NCI-H1436 (cell line): Measurements from ENCODE around the gene OR6K2.
"Not testable (repeated sequence)": the region's sequence is repeated elsewhere in the genome, so short reads cannot be mapped to it uniquely, and the experiment has no call there.

ENCODE experiments used
- DNase-seq: peaks from one replicate; lab custom pipeline; 2025; lab: John Stamatoyannopoulos, UW

The OR6K2 gene, protein sequence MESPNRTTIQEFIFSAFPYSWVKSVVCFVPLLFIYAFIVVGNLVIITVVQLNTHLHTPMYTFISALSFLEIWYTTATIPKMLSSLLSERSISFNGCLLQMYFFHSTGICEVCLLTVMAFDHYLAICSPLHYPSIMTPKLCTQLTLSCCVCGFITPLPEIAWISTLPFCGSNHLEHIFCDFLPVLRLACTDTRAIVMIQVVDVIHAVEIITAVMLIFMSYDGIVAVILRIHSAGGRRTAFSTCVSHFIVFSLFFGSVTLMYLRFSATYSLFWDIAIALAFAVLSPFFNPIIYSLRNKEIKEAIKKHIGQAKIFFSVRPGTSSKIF

DNA sequence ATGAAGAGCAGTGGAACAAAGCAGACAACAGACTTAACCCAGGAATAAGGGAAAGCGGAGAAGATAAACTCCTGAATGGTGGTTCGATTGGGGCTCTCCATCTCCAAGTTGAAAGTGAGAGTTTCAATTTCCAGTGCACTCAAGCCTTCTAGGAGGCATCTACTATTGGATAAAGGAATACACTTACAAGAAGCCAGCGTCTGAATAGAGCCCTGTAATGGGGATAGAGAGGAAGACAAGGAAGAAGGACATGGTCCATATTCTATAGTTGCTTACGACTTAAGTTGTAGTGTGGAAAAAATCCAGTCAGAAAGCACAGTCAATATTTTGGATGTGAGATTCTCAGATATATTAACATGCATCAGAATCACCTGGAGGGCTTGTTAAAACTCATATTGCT lies at the start of gene OR6K2:
OR6K2 (minus strand) TSS at position 101 of the 400 bp plus-strand sequence; CDS start at position 101, 0 bp downstream.
- DNase-seq, result no peak

DNA sequence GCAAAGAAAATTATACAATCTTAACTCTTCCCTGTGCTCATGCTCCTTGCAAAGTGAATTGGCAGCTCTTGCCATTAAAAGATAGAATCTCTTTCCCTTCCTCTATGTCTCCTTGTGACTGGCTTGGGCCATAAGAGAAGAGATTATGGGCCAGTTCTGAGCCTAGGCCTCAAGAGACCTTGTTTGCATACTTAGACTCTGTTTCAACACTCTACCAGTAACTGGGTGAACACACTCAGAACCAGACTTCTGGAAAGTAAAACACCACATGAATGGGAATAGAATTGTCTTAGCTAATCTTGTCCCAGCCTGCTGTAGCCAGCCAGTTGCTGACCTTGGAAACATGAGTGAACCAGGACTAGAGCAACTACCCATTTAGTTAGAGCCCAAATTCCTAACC lies 35.4 kb upstream of the OR6K2 start:
- no peak for DNase-seq

DNA sequence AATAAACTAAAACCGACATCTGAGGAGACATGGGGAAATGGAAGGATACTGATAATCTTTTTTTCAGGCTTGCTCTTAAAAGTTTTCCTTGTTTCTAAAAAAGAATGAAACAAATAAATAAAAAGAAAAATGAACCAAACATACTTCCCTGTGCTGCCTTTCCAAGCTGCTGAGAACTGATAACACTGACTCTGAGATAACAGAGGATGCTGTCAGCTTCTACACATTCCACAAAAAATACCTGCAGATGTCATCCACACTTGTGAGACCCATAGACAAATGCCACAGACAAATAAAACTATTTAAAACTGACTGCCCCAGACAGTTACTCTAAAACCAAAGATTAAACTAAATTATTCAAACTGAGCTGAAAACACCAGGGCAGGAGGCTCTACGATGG lies 32.1 kb upstream of the OR6K2 start:
- no peak for DNase-seq

DNA sequence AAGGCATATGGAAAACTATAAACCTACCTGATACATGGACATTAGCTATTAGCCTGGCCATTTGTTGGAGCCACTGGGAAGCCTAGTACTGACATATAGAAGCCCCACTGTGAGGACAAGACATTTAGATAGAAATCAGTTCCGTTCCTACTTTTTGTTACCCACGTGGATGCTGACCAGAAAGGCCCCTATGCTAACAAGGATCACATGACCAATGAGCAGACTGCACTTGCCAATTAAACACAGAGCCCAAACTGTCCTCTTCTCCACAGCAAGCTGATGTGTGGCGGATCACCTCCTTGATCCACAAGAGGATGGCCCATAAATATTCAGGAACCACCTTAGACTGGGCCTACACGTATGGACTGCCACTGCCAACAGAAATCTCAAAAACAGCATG lies 31.3 kb upstream of the OR6K2 start:
- DNase-seq, result no peak

DNA sequence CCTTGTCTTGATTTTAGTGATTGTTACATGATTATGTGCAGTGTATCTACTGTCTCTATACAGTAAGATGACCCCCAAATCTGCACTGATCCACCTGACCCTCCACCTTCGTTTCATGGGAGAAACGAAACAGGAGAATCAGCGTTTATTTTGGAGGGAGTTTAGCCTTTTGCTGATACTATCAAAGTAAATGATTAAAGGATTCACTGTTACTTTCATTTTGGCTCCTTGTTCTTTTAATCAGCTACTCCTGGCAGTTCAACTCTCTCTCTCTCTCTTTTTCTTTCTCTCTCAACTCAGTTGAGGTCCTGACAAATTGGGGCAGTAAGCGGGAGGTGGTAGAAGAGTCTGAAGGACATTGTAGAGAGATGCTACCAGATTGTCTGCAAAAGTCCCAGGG lies 30.0 kb upstream of the OR6K2 start:
- DNase-seq, result no peak

DNA sequence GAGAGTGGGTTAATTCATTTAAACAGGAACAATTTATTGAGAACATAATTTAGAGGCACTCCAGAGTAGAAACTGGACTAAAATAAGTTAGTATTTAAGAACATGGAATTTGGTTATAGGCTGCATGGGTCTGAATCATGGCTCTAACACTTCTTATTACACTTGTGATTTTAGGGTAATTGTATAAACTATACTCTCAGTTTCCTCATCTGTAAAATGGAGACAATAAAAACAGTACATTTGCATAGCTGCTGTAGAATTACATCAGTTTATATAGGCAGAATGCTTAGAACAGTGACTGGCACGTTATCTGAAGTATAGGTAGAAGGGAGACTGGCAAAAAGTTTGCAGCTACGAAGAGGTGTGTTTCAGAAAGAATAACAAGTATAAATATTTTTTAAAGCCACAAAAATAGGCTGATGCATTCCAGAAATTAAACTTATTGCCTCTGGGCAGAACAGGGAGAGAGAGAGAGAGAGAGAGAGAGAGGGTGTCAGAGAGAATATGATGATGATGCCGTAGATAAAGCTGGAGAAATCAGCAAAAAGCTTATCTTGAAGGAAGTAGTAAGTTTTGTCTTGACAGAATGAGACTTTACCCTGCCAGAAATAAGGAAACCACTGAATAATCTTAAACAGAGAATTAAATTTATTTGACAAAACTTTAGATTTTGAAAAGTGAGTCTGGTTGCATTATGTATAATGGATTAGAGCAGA lies 28.2 kb upstream of the OR6K2 start:
- DNase-seq, result no peak

DNA sequence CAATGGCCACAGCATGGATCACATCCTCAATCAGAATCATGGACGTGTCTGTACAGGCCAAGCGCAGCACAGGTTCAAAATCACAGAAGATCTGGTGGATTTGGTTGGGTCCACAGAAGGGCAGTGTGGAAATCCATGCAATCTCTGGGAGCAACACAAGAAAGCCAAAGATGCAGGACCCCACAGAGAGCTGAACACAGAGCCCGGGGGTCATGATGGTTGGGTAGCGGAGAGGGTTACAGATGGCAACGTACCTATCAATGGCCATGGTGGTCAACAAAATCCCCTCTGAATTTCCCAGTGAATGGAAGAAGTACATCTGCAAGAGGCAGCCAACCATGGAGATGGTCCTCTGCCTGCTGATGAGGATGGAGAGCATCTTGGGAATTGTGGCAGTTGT lies 24.0 kb upstream of the OR6K2 start:
- DNase-seq, result no peak

DNA sequence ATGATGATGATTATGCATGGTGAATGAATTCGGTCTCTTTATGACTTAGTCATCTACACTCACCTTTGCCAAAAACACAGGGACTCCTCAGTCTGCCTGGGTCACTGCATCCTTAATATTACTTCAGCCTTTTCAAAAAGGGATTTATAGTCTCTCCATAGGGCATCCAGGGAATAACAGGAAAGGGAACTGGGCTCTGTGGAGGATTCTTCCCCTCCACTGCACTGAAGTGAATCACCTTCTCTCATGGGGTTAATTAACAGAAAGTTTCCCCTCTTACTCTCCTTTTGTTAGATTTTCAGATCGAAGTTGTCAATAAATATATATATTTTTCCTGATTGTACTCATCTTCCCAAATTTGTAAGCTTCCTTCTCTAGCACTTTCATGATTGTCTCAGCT lies 20.2 kb upstream of the OR6K2 start, which contains the start of gene OR6K3:
OR6K3 (minus strand) TSS at position 101 of the 400 bp plus-strand sequence. CDS start 2,605 bp downstream, outside the sequence.
- DNase-seq, result no peak

DNA sequence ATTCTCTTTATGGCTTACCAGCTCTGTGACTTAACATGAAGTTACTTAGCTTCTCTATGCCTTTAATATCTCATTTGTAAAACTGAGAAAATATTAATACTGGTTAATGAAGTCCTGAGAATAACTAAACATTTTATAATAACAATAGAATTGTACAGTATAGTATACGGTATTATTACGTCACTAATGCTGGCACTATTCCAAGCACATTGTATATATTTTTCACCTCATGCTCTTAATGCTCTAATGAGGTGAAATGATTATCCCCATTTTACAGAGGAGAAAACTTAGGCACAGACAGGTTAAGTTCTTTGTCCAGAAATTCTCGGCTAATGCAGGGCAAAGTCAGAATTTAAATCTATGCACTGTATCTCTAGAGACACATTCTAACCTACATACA lies 19.2 kb upstream of the OR6K2 start:
- no peak for DNase-seq

DNA sequence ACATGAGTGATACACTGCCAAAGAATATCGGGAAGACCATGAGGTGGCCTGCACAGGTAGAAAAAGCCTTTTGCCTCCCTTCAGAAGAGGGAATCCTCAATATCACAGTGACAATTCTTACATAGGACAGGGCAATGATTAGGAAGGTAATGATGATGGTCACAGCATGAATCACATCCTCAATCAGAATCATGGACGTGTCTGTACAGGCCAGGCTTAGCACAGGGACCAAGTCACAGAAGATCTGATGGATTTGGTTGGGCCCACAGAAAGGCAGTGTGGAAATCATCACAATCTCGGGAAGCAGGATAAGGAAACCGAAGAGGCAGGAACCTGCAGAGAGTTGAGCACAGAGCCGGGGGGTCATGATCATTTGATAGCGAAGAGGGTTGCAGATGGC lies 16.9 kb upstream of the OR6K2 start:
- DNase-seq, result no peak

DNA sequence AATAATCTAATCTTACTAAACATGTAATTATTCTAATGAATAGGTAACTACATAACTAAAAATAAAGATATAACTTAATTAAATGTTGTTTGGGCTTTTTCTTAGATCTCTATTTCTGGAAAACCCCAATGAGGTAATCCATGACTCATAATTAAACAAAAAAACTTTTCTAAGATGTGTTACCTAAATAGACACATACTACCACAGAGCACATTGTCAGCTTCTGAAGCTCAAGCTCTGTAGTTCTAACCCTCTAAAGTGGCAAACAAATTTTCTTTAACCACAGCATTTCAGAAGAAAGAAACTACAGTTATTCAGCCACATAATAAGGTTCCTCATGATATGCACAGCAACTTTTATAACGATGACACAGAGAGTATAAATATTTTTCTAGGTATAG lies 15.9 kb upstream of the OR6K2 start:
- no peak for DNase-seq

DNA sequence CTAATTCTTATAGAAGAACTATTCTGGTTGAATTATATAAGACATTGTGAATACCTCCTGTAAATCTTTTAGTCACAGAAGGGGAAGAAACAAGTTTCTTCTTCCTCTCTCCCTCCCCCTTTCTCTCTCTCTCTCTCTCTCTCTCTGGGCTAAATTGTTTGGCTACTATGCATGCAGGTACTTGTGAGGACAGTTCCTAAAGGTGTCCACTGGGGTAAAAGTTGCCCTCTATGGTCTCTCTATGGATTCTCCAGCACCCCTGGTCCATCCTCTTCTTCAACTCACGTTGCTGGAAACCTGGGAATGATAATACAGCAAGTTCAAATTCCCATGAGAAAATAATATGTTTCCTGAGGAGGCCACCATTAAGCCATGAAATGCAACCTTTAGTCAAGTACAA lies 14.3 kb upstream of the OR6K2 start:
- no peak for DNase-seq

DNA sequence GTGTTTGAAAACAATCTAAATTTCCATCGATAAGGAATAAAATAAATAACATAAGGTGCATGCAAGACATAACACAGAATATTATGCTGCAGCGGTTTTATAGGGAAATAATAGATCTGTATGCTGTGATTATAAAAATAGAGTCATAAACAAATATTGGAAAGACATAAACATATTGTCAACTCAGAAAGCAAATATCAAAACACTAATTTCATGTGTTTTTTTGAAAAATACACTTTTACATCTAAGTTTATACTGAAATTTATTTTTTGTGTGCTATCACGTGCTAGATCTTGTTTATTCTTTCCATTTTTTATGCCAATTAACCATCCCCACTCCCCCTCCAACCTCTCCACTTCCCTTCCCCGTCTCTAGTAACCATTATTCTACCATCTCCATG lies 10.6 kb upstream of the OR6K2 start:
- no peak for DNase-seq

DNA sequence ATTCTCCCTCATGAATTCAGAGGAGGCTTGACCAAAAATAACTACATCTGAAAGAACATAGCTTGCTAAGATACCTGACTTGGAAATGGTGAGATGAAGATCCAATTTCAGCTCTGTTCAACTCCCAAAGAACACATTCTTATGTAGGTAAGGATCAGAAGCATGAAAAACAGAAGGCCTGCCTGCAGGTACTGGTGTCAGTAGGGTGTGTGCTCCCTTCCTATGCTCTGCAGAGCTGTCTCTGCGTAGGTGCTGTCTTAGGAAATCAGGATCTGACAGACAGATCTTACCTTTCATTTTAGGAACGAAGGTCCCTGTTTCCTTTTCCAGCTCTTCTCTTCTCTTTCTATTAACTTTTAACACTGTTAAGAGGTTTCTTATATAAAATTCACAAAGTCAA lies 5.6 kb upstream of the OR6K2 start:
- DNase-seq, result no peak

DNA sequence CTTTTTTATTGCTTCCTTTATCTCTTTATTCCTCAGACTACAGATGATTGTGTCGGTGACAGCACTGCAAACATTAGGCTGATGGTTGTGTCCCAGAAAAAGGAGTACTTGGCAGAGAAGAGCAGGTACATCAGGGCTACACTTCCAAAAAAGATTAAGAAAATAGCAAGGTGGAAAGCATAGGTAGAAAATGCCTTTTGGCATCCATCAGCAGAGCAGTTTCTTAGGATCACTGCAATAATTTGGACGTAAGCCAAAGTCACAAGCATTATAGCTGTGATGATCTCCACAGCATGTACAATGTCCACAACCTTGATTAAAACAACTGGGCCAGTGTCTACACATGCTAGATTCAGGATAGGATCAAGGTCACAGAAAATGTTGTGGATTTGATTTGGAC lies 5.9 kb downstream of the OR6K2 start:
- DNase-seq, result no peak

DNA sequence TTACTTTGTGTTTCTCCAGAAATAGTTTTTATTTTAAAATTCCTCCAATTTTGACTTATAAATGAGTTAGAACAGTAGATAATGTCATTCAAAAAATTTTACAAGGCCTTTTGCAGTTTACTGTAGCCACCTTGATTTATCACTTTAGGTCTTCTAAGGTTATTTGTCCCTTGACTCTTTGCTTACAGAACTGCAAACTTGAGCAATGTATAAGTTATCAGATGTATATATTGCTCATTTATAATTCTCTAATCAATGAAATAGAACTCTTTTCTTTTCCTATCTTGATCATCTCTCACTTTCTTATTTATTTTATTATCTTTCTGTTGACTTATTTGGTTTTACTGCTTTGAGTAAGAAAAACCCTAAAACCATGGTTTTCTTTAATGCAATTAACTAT lies 8.1 kb downstream of the OR6K2 start:
- no peak for DNase-seq

DNA sequence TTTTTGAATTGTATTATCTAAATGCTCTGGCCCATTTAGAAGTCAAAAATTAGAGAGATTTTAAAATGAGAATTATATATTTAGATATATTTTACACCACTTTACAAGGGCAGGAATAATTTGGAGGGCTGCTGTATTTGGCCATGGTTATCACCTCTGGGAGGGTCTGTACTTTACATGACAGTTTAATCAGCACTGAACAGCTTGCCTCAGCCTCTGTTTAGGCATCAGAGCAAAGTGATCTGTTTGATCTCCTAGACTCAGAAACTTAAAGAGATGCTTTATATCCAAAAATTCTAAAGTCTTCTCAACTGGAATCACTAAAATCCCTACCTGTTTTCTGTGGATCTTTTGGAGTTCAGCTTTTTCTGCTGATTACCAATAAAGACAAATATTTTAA lies 8.5 kb downstream of the OR6K2 start:
- no peak for DNase-seq

DNA sequence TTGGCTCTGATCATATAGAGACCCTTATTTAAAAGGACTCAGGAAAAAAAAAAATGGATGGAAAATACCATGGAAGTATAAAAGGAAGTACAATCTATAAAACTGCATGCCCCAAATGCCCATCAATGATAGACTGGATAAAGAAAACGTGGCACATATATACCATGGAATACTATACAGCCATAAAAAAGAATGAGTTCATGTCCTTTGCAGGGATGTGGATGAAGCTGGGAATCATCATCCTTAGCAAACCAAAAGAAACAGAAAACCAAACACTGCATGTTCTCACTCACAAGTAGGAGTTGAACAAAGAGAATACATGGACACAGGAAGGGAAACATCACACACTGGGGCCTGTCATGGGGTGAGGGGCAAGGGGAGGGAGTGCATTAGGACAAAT lies 9.3 kb downstream of the OR6K2 start:
- not testable (repeated sequence) for DNase-seq

DNA sequence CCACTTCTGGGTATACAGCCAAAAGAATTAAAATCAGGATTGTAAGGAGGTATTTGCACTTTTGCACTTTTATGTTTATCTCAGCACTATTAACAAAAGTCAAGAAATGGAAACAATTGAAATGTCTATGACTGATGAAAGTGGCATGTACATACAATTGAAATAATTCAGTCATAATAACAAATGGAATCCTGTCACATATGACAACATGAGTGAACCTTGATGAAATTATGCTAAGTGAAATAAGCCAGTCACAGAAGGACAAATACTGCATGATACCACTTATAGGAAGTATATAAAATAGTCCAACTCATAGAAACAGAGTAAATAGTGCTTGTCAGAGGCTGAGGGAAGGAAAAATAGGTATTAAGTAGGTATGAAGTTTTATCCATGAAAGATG lies 10.6 kb downstream of the OR6K2 start:
- DNase-seq, result no peak

DNA sequence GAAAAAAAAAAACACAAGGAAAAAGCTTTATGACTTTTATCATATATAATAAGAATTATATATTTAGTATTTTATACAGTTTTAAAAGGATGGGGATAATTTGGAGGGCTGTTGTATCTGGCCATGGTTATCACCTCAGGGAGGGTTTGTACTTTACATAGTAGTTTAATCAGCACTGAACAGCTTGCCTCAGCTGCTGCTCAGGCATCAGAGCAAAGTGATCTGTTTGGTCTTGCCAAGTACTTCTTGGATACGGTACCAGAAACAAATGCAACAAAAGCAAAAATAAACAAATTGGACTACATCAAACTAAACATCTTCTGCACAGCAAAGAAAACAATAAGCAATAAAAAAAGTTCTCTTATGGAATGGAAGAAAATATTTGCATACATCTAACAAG lies 11.3 kb downstream of the OR6K2 start:
- DNase-seq, result no peak

DNA sequence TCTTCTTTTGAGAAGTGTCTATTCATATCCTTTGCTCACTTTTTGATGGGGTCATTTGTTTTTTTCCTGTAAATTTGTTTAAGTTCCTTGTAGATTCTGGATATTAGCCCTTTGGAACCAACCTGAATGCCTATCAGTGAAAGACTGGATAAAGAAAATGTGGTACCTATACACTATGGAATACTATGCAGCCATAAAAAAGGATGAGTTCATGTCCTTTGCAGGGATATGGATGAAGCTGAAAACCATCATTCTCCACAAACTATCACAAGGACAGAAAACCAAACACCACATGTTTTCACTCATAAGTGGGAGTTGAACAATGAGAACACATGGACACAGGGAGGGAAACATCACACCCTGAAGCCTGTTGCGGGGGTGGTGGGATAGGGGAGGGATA lies 12.1 kb downstream of the OR6K2 start:
- DNase-seq, result not testable (repeated sequence)

DNA sequence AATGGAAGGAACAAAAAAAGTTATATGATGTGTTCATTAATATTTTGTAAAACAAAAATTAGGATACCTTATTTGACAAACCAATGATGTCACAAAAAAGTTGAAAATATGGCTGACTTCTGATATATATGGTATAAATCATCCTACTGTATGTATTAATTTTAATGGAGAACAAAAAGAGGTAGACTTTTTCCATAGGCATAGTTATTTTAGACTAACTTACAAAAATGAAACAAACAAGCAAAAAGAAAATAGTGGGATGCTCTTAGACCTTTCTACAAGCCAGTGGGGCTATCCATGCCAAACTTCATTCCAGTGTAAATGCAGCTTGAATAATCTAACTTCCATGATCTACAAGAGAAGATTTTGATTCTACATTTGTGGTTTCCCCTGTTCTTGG lies 13.4 kb downstream of the OR6K2 start:
- DNase-seq, result no peak

DNA sequence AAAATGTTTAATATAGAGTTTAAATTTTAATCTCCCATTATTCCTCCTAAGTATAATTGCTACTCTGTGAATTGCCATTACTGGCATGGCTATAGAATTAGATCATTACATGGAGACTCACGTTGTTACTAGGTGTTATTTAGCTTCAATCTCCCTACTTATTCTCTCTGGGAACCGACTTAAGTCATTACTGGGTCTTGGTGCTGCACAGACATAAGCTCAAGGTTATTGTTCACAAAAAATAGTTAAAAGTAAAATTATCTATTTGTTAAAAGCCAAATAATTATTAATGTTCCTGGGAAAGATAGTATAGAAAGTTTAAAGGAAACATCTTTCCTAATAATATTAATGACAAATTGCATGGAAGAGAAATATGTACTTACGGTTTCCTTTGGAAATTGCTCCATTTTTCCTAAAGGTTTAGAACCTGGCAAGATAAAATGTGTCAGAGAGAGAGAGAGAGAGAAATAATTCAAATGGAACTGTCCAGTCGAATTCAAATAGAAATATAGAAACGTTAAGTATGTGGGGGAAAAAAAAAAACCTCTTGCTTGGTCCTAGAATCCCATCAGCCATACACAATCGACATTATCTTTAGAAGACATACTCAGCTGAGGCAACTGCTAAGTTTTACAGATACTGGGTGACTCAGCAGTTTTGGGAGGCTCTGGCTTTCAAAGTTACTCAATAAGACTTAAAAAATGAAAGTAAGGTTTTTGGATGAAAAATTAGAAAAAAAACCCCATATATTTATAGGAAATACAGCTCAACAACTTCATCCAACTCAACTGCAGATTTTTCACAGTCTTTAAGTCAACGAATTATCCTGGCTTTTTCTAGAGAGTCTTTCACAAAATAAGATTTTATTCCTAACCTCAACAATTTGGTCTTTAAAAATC lies 14.1 kb downstream of the OR6K2 start, which contains the start of gene SPTA1:
SPTA1 (minus strand) TSS at position 605 of the 899 bp plus-strand sequence; CDS start at position 407, 198 bp downstream.
- no peak for DNase-seq
